ENCODE results near the gene CEACAM19.
"Not testable (repeated sequence)": the region's sequence is repeated elsewhere in the genome, so short reads cannot be mapped to it uniquely, and the experiment has no call there.

Gene CEACAM19

GRCh38 chr19:44671400-44671799, at the start of gene CEACAM19:
Gene CEACAM19 (plus strand): TSS chr19:44671482. CDS start chr19:44671932, 450 bp downstream.
- no peak for DNase-seq (ENCODE audit: low read depth)

- no peak for DNase-seq (ENCODE audit: low read depth)
These were observed 48.2 kb upstream of the CEACAM19 start for GRCh38 chr19:44623080-44623479.

GRCh38 chr19:44623626-44624025, 47.7 kb upstream of the CEACAM19 start:
- no peak for DNase-seq (ENCODE audit: low read depth)

- DNase-seq (ENCODE audit: low read depth): no peak
These were observed 46.4 kb upstream of the CEACAM19 start for GRCh38 chr19:44624840-44625354.

DNA sequence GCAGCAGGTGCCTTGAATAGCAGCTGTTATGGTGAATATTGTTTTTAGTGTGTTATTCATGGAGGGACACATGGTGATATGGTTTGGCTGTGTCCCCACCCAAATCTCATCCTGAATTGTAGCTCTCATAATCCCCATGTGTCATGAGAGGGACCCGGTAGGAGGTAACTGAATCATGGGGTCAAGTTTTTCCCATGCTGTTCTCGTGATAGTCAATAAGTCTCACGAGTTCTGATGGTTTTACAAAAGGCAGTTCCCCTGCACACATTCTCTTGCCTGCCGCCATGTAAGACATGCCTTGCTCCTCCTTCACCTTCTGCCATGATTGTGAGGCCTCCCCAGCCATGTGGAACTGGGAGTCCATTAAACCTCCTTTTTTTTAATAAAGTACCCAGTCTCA, 45.6 kb upstream of the CEACAM19 start:
- DNase-seq (ENCODE audit: low read depth): not testable (repeated sequence)

GRCh38 chr19:44626048-44626624, 45.1 kb upstream of the CEACAM19 start:
- no peak for DNase-seq (ENCODE audit: low read depth)

DNA sequence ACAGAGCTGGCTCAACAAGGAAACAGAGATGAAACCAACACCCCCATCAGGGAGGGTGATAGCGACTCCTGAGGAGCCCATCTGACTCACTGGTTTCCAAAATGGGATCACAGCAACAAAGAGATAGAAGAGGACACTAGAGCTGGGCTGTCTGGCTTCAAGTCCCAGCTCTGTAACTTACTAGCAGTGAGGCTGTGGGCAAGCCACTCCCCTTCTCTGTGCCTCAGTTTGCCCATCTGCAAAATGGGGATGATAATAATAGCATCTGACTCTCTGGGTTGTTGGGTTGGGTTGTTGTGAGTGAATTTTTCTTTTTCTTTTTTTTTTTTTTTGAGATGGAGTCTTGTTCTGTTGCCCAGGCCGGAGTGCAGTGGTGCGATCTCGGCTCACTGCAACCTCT, 43.7 kb upstream of the CEACAM19 start:
- no peak for DNase-seq (ENCODE audit: low read depth)

GRCh38 chr19:44628793-44629192, 42.5 kb upstream of the CEACAM19 start:
- DNase-seq (ENCODE audit: low read depth): no peak

- DNase-seq (ENCODE audit: low read depth): not testable (repeated sequence)
These were observed 39.7 kb upstream of the CEACAM19 start for GRCh38 chr19:44631611-44632010.

- DNase-seq (ENCODE audit: low read depth): not testable (repeated sequence)
These were observed 37.2 kb upstream of the CEACAM19 start for GRCh38 chr19:44634058-44634457.

- DNase-seq (ENCODE audit: low read depth): no peak
These were observed 36.5 kb upstream of the CEACAM19 start for GRCh38 chr19:44634785-44635184.

DNA sequence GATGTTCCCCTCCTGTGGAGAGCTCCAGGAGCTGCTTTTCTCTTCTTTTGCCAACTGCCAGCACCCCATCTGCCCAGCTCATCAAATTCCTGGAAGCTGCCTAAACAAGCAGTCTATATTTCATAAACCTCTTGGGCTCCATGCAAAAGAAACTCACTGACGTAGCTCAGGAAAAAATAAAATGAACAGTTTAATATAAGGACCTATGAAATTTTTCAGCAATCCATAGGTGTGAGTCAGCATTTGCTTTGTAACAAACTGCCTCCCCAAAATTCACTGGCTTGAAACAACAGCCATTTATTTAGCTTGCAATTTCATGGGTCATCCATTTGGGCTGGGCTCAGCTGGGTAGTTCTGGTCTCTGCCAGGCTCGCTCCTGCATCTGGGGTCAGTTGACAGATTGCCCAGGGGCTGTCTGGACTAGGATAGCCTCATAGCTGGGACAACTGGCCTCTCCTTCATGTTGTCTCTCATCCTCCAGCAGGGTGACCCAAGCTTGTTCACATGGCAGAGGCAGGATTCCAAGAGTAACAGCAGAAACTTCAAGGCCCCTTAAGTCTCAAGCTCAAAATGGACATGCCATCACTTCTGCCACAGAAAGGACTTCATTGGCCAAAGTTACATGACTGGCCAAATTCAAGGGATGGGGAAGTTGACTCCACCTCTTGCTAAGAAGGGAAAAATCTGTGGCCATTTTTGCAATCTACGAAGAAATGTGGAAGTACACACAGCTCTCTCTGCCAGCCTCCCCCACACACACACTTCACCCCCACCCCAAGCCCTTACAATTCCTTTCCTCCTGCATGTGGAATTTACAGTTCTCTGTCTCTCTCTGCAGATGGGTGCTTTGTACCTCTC, 35.5 kb upstream of the CEACAM19 start:
- no peak for DNase-seq (ENCODE audit: low read depth)

DNA sequence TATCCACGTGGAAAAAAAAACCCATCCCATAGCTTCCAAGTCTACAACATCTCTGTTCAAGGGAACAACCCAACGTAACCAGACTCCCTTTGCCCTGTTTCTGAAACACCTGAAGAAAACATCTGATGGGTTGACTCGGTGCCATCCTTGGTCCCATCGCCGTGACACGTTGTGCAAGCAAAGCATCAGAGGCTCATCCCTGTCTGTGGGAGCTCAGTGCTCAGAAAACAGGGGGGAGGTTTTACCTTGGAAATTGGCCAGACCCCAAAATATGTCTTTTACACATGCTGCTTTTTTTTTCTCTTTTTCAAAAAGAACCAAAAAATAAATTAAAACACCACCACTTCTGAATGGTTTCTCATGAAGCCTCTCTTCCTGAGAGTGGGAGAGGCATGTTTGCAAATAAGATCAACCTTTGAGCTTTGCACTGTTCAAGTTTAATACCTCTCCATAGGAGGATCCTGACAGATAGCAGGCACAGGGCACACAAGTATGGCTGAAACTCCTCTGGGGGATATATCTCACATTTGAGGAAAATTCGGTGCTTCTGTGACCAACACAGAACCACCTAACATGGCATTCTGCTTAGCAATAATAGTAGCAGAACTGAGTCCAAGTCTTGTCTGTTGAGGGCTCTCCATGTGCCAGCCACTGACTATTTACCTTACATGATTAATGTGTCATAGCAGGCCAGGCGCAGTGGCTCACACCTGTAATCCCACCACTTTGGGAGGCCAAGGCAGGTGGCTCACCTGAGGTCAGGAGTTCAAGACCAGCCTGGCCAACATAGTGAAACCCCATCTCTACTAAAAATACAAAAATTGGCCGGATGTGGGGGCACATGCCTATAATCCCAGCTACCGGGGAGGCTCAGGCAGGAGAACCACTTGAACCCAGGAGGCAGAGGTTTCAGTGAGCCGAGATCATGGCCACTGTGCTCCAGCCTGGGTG, 34.6 kb upstream of the CEACAM19 start:
- no peak for DNase-seq (ENCODE audit: low read depth)

GRCh38 chr19:44637390-44637764, 33.9 kb upstream of the CEACAM19 start:
- DNase-seq (ENCODE audit: low read depth): no peak

GRCh38 chr19:44640518-44640917, 30.8 kb upstream of the CEACAM19 start:
- DNase-seq (ENCODE audit: low read depth): no peak

- DNase-seq (ENCODE audit: low read depth): no peak
These were observed 29.6 kb upstream of the CEACAM19 start for GRCh38 chr19:44641501-44642265.

- DNase-seq (ENCODE audit: low read depth): no peak
These were observed 28.9 kb upstream of the CEACAM19 start for GRCh38 chr19:44642377-44642776.

DNA sequence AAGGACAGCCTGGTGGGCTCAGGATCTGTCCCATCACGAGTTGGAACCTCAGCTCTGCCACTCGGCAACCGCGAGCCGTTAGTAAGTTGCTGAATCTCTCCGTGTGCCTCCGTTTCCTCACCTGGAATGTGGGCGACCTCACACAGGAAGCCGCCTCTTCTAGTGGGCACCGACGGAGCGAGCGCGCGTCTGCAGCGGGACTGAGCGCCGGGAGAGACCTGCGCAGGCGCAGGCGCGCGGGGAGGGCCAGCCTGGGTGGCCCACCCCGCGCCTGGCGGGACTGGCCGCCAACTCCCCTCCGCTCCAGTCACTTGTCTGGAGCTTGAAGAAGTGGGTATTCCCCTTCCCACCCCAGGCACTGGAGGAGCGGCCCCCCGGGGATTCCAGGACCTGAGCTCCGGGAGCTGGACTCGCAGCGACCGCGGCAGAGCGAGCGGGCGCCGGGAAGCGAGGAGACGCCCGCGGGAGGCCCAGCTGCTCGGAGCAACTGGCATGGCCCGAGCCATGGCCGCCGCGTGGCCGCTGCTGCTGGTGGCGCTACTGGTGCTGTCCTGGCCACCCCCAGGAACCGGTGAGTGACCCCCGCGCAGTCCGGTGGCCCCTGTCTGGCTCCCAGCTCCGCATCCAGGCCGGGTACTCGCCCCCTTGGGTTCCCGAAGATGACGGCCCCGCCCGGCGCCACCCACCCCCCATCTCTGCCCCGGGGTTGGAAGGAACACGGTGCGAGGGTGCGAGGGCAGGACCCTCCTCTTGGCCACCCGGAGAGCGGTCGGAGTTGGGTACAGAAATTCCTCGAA, 27.5 kb upstream of the CEACAM19 start, which contains the start of gene PVR:
TSS of gene PVR (plus strand) at position 306 of the 797 bp plus-strand sequence. CDS start at position 493, 187 bp downstream.
- peak; percentile 7 for DNase-seq (ENCODE audit: low read depth)

- no peak for DNase-seq (ENCODE audit: low read depth)
These were observed 26.8 kb upstream of the CEACAM19 start for GRCh38 chr19:44644402-44645016.
